Measurements from ENCODE around the gene GPX2.

- TF ChIP-seq CTCF (tag by site-specific recombination; IDR thresholded peaks at IDR 0.05) (no peak), ZBTB7A (tag by site-specific recombination; IDR thresholded peaks at IDR 0.05; ENCODE audit: low read depth) (no peak), TCF7L2 (IDR thresholded peaks at IDR 0.05; ENCODE audit: borderline replicate concordance, low read depth, low read length) (no peak), ZNF155 (tag by site-specific recombination; IDR thresholded peaks at IDR 0.05) (no peak), REST (tag by site-specific recombination; IDR thresholded peaks at IDR 0.05) (no peak), YY1 (tag by site-specific recombination; IDR thresholded peaks at IDR 0.05) (no peak), ZBTB49 (tag by site-specific recombination; IDR thresholded peaks at IDR 0.05; ENCODE audit: low read depth) (no peak), BCL11A (tag by site-specific recombination; IDR thresholded peaks at IDR 0.05; ENCODE audit: low read depth) (no peak), PRDM4 (tag by site-specific recombination; IDR thresholded peaks at IDR 0.05) (no peak), ZBTB26 (tag by site-specific recombination; optimal IDR thresholded peaks at IDR 0.05) (no peak), ZNF274 (IDR thresholded peaks at IDR 0.05; ENCODE audit: low read length) (no peak), ZNF274 (tag by site-specific recombination; IDR thresholded peaks at IDR 0.05; ENCODE audit: borderline replicate concordance) (no peak)
- TF ChIP-seq, protein P1, sequence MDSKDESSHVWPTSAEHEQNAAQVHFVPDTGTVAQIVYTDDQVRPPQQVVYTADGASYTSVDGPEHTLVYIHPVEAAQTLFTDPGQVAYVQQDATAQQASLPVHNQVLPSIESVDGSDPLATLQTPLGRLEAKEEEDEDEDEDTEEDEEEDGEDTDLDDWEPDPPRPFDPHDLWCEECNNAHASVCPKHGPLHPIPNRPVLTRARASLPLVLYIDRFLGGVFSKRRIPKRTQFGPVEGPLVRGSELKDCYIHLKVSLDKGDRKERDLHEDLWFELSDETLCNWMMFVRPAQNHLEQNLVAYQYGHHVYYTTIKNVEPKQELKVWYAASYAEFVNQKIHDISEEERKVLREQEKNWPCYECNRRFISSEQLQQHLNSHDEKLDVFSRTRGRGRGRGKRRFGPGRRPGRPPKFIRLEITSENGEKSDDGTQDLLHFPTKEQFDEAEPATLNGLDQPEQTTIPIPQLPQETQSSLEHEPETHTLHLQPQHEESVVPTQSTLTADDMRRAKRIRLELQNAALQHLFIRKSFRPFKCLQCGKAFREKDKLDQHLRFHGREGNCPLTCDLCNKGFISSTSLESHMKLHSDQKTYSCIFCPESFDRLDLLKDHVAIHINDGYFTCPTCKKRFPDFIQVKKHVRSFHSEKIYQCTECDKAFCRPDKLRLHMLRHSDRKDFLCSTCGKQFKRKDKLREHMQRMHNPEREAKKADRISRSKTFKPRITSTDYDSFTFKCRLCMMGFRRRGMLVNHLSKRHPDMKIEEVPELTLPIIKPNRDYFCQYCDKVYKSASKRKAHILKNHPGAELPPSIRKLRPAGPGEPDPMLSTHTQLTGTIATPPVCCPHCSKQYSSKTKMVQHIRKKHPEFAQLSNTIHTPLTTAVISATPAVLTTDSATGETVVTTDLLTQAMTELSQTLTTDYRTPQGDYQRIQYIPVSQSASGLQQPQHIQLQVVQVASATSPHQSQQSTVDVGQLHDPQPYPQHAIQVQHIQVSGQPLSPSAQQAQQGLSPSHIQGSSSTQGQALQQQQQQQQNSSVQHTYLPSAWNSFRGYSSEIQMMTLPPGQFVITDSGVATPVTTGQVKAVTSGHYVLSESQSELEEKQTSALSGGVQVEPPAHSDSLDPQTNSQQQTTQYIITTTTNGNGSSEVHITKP (tag by site-specific recombination; IDR thresholded peaks at IDR 0.05) = no peak
- TF ChIP-seq, protein P2, sequence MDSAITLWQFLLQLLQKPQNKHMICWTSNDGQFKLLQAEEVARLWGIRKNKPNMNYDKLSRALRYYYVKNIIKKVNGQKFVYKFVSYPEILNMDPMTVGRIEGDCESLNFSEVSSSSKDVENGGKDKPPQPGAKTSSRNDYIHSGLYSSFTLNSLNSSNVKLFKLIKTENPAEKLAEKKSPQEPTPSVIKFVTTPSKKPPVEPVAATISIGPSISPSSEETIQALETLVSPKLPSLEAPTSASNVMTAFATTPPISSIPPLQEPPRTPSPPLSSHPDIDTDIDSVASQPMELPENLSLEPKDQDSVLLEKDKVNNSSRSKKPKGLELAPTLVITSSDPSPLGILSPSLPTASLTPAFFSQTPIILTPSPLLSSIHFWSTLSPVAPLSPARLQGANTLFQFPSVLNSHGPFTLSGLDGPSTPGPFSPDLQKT (IDR thresholded peaks at IDR 0.05; ENCODE audit: borderline replicate concordance, low read depth, low read length) = no peak
Observed at GRCh38 chr14:64960762-64961276, 18.3 kb upstream of the GPX2 start.

Measured in HEK293 (cell line).